ENCODE results near the gene BCAT1. TPM values are rescaled to one million over a fixed set of nuclear protein-coding genes. Genes with fewer than 3 reads are reported as not detected.

Gene BCAT1
- total RNA-seq, 4 donors from 2014 or later = 3.9 to 36.3 (median 13.7) TPM

GRCh38 chr12:24821691-24822090 is 127.2 kb downstream of the BCAT1 start:
- no peaks in the 10 kb centered on the region for H3K36me3 ChIP-seq
- no peak overlapping the region for H3K4me3 ChIP-seq
- no peaks in the 10 kb centered on the region for H3K27me3 ChIP-seq
- no peak overlapping the region for H3K27ac ChIP-seq
- H3K4me1 ChIP-seq = no peaks in the 10 kb centered on the region
- H3K9me3 ChIP-seq = no peaks in the 10 kb centered on the region
- no peak for DNase-seq
- TF ChIP-seq CTCF (IDR thresholded peaks at IDR 0.05) (no peak), POLR2A (IDR thresholded peaks at IDR 0.05) (no peak)

- no peaks in the 10 kb centered on the region for H3K27me3 ChIP-seq
- no peak for TF ChIP-seq CTCF (IDR thresholded peaks at IDR 0.05)
- no peak for TF ChIP-seq POLR2A (IDR thresholded peaks at IDR 0.05)
- no peak overlapping the region for H3K27ac ChIP-seq
- H3K4me3 ChIP-seq = no peak overlapping the region
- no peaks in the 10 kb centered on the region for H3K9me3 ChIP-seq
- DNase-seq = no peak
- no peaks in the 10 kb centered on the region for H3K4me1 ChIP-seq
- H3K36me3 ChIP-seq = no peaks in the 10 kb centered on the region
These were observed 128.0 kb downstream of the BCAT1 start for GRCh38 chr12:24820872-24821271.

GRCh38 chr12:24818351-24818750 is 130.6 kb downstream of the BCAT1 start:
- TF ChIP-seq CTCF (IDR thresholded peaks at IDR 0.05) (no peak), POLR2A (IDR thresholded peaks at IDR 0.05) (no peak)
- no peak for DNase-seq
- no peaks in the 10 kb centered on the region for H3K9me3 ChIP-seq
- no peaks in the 10 kb centered on the region for H3K27me3 ChIP-seq
- H3K4me3 ChIP-seq = no peak overlapping the region
- no peaks in the 10 kb centered on the region for H3K4me1 ChIP-seq
- H3K27ac ChIP-seq = no peak overlapping the region
- H3K36me3 ChIP-seq = no peaks in the 10 kb centered on the region

- Histone ChIP-seq H3K4me1 (no peaks in the 10 kb centered on the region), H3K9me3 (no peaks in the 10 kb centered on the region), H3K4me3 (peak overlapping the region in 2 of 4 donors; percentile 30 to 50), H3K27ac (peak overlapping the region; percentile 37 to 62 (median 47)), H3K27me3 (no peaks in the 10 kb centered on the region), H3K36me3 (no peaks in the 10 kb centered on the region)
- DNase-seq = no peak
- TF ChIP-seq CTCF (IDR thresholded peaks at IDR 0.05) (no peak), POLR2A (IDR thresholded peaks at IDR 0.05) (no peak)
These were observed 133.8 kb downstream of the BCAT1 start for GRCh38 chr12:24815114-24815423.

GRCh38 chr12:24814379-24815113 is 134.4 kb downstream of the BCAT1 start:
- DNase-seq = no peak
- H3K4me3 ChIP-seq = peak overlapping the region in 3 of 4 donors; percentile 12 to 50 (median 30)
- TF ChIP-seq POLR2A (IDR thresholded peaks at IDR 0.05) (no peak), CTCF (IDR thresholded peaks at IDR 0.05) (no peak)
- H3K4me1 ChIP-seq = no peaks in the 10 kb centered on the region
- H3K9me3 ChIP-seq = no peaks in the 10 kb centered on the region
- no peaks in the 10 kb centered on the region for H3K36me3 ChIP-seq
- H3K27ac ChIP-seq = peak overlapping the region; percentile 37 to 62 (median 47)
- H3K27me3 ChIP-seq = no peaks in the 10 kb centered on the region

All from Peyer's patch (tissue), 4 donors.